ENCODE measurements around the gene MYF5. TPM values are rescaled to one million over a fixed set of nuclear protein-coding genes. Genes with fewer than 3 reads are reported as not detected.

Gene MYF5
- total RNA-seq, 1 donor: not detected

- Histone ChIP-seq H3K27me3 (ENCODE audit: insufficient read depth, low read length) (no peaks in the 10 kb centered on the region), H3K4me3 (ENCODE audit: low read length) (no peak overlapping the region), H3K4me1 (ENCODE audit: insufficient read depth, low read length) (no peaks in the 10 kb centered on the region), H3K9me3 (ENCODE audit: low read depth, low read length) (no peaks in the 10 kb centered on the region)
Measured at GRCh38 chr12:80698847-80699542, 17.7 kb upstream of the MYF5 start.

GRCh38 chr12:80700327-80700726, 16.4 kb upstream of the MYF5 start:
- H3K4me3 ChIP-seq (ENCODE audit: low read length): no peak overlapping the region
- H3K27me3 ChIP-seq (ENCODE audit: insufficient read depth, low read length): no peaks in the 10 kb centered on the region
- no peaks in the 10 kb centered on the region for H3K4me1 ChIP-seq (ENCODE audit: insufficient read depth, low read length)
- H3K9me3 ChIP-seq (ENCODE audit: low read depth, low read length): no peaks in the 10 kb centered on the region

- Histone ChIP-seq H3K27me3 (ENCODE audit: insufficient read depth, low read length) (no peaks in the 10 kb centered on the region), H3K4me3 (ENCODE audit: low read length) (no peak overlapping the region), H3K4me1 (ENCODE audit: insufficient read depth, low read length) (no peaks in the 10 kb centered on the region), H3K9me3 (ENCODE audit: low read depth, low read length) (no peaks in the 10 kb centered on the region)
Measured at GRCh38 chr12:80701388-80701787, 15.3 kb upstream of the MYF5 start.

- Histone ChIP-seq H3K4me1 (ENCODE audit: insufficient read depth, low read length) (no peaks in the 10 kb centered on the region), H3K27me3 (ENCODE audit: insufficient read depth, low read length) (peaks cover 8% of the 10 kb centered on the region), H3K9me3 (ENCODE audit: low read depth, low read length) (no peaks in the 10 kb centered on the region), H3K4me3 (ENCODE audit: low read length) (no peak overlapping the region)
Measured at GRCh38 chr12:80702889-80703805, 13.6 kb upstream of the MYF5 start.

GRCh38 chr12:80704420-80704819, 12.3 kb upstream of the MYF5 start:
- Histone ChIP-seq H3K9me3 (ENCODE audit: low read depth, low read length) (no peaks in the 10 kb centered on the region), H3K4me3 (ENCODE audit: low read length) (no peak overlapping the region), H3K4me1 (ENCODE audit: insufficient read depth, low read length) (no peaks in the 10 kb centered on the region), H3K27me3 (ENCODE audit: insufficient read depth, low read length) (peaks cover 20% of the 10 kb centered on the region)

- Histone ChIP-seq H3K4me1 (ENCODE audit: insufficient read depth, low read length) (no peaks in the 10 kb centered on the region), H3K9me3 (ENCODE audit: low read depth, low read length) (no peaks in the 10 kb centered on the region), H3K27me3 (ENCODE audit: insufficient read depth, low read length) (peaks cover 42% of the 10 kb centered on the region), H3K4me3 (ENCODE audit: low read length) (no peak within 1 kb of the TSS)
Measured at GRCh38 chr12:80707126-80707829, 9.4 kb upstream of the MYF5 start, which contains the start of gene MYF6. Gene MYF6, plus strand, starts transcription at chr12:80707634. Its CDS starts 86 bp downstream, at chr12:80707720.

GRCh38 chr12:80707830-80708258, 8.9 kb upstream of the MYF5 start:
- Histone ChIP-seq H3K9me3 (ENCODE audit: low read depth, low read length) (no peaks in the 10 kb centered on the region), H3K4me1 (ENCODE audit: insufficient read depth, low read length) (no peaks in the 10 kb centered on the region), H3K4me3 (ENCODE audit: low read length) (no peak overlapping the region), H3K27me3 (ENCODE audit: insufficient read depth, low read length) (peaks cover 48% of the 10 kb centered on the region)

GRCh38 chr12:80708259-80708974, 8.3 kb upstream of the MYF5 start:
- Histone ChIP-seq H3K9me3 (ENCODE audit: low read depth, low read length) (no peaks in the 10 kb centered on the region), H3K4me1 (ENCODE audit: insufficient read depth, low read length) (no peaks in the 10 kb centered on the region), H3K27me3 (ENCODE audit: insufficient read depth, low read length) (peaks cover 54% of the 10 kb centered on the region), H3K4me3 (ENCODE audit: low read length) (no peak overlapping the region)

GRCh38 chr12:80708975-80709328, 7.8 kb upstream of the MYF5 start:
- Histone ChIP-seq H3K4me1 (ENCODE audit: insufficient read depth, low read length) (no peaks in the 10 kb centered on the region), H3K9me3 (ENCODE audit: low read depth, low read length) (no peaks in the 10 kb centered on the region), H3K4me3 (ENCODE audit: low read length) (no peak overlapping the region), H3K27me3 (ENCODE audit: insufficient read depth, low read length) (peaks cover 59% of the 10 kb centered on the region)

GRCh38 chr12:80709811-80710726, 6.6 kb upstream of the MYF5 start:
- no peak overlapping the region for H3K4me3 ChIP-seq (ENCODE audit: low read length)
- H3K9me3 ChIP-seq (ENCODE audit: low read depth, low read length): no peaks in the 10 kb centered on the region
- H3K4me1 ChIP-seq (ENCODE audit: insufficient read depth, low read length): no peaks in the 10 kb centered on the region
- H3K27me3 ChIP-seq (ENCODE audit: insufficient read depth, low read length): peaks cover 70% of the 10 kb centered on the region

GRCh38 chr12:80710727-80711449, 5.8 kb upstream of the MYF5 start:
- Histone ChIP-seq H3K4me3 (ENCODE audit: low read length) (no peak overlapping the region), H3K4me1 (ENCODE audit: insufficient read depth, low read length) (no peaks in the 10 kb centered on the region), H3K9me3 (ENCODE audit: low read depth, low read length) (no peaks in the 10 kb centered on the region), H3K27me3 (ENCODE audit: insufficient read depth, low read length) (peaks cover 78% of the 10 kb centered on the region)

GRCh38 chr12:80711866-80712265, 4.8 kb upstream of the MYF5 start:
- Histone ChIP-seq H3K4me3 (ENCODE audit: low read length) (no peak overlapping the region), H3K4me1 (ENCODE audit: insufficient read depth, low read length) (no peaks in the 10 kb centered on the region), H3K9me3 (ENCODE audit: low read depth, low read length) (no peaks in the 10 kb centered on the region), H3K27me3 (ENCODE audit: insufficient read depth, low read length) (peaks cover 87% of the 10 kb centered on the region)

GRCh38 chr12:80712866-80713265, 3.8 kb upstream of the MYF5 start:
- Histone ChIP-seq H3K27me3 (ENCODE audit: insufficient read depth, low read length) (peaks cover 89% of the 10 kb centered on the region), H3K9me3 (ENCODE audit: low read depth, low read length) (no peaks in the 10 kb centered on the region), H3K4me3 (ENCODE audit: low read length) (no peak overlapping the region), H3K4me1 (ENCODE audit: insufficient read depth, low read length) (no peaks in the 10 kb centered on the region)

All from mononuclear cell (primary cell).